ENCODE results near the gene TMPRSS12. TPM values are rescaled to one million over a fixed set of nuclear protein-coding genes. Genes with fewer than 3 reads are reported as not detected.
"Not testable (repeated sequence)": the region's sequence is repeated elsewhere in the genome, so short reads cannot be mapped to it uniquely, and the experiment has no call there.

The TMPRSS12 gene
- total and polyA plus RNA-seq, 12 donors = not detected

- Histone ChIP-seq H3K4me1 (peaks cover 0 to 68% (median 58%) of the 10 kb centered on the region in 9 donors), H3K36me3 (peaks cover 0 to 12% (median 0%) of the 10 kb centered on the region in 9 donors), H3K27ac (peak overlapping the region; percentile 77 to 94 (median 90)), H3K27me3 (no peaks in the 10 kb centered on the region), H3K9me3 (no peaks in the 10 kb centered on the region), H3K4me3 (peak overlapping the region; percentile 60 to 88 (median 78))
- peak in 6 of 8 donors; percentile 16 to 67 (median 46) for ATAC-seq
- DNase-seq = no peak
- 15 to 16% methylated on average over 7 of the region's 7 CpGs for WGBS, 2 donors
- TF ChIP-seq, protein P1, sequence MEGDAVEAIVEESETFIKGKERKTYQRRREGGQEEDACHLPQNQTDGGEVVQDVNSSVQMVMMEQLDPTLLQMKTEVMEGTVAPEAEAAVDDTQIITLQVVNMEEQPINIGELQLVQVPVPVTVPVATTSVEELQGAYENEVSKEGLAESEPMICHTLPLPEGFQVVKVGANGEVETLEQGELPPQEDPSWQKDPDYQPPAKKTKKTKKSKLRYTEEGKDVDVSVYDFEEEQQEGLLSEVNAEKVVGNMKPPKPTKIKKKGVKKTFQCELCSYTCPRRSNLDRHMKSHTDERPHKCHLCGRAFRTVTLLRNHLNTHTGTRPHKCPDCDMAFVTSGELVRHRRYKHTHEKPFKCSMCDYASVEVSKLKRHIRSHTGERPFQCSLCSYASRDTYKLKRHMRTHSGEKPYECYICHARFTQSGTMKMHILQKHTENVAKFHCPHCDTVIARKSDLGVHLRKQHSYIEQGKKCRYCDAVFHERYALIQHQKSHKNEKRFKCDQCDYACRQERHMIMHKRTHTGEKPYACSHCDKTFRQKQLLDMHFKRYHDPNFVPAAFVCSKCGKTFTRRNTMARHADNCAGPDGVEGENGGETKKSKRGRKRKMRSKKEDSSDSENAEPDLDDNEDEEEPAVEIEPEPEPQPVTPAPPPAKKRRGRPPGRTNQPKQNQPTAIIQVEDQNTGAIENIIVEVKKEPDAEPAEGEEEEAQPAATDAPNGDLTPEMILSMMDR (IDR thresholded peaks at IDR 0.05) = no peak
- intact Hi-C loops (cut with DNase I) = loop anchor here in 4 of 10 donors (2.0 to 10.0 kb wide), 4 partner anchors 60 to 98 kb away; no protein-coding TSS in a partner anchor
Measured at GRCh38 chr12:50925342-50925651, 82.6 kb downstream of the TMPRSS12 start.

DNA sequence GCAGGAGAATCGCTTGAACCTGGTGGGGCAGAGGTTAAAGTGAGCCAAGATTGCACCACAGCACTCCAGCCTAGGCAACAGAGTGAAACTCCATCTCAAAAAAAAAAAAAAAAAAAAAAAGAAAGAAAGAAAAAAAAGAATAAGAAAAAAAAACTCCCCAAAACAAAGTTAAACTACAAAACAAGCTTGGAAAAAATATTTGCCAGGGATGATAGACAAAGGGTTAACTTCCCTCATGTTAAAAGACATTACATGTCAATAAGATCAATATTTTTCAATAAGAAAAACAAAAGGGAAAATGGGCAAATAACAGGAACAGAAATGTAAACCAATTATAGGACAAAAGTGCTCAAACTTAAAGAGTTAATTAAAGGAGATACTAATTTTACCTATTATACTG, 83.2 kb downstream of the TMPRSS12 start:
- TF ChIP-seq, protein P1 (IDR thresholded peaks at IDR 0.05) = no peak
- 59 to 66% methylated on average over 1 of the region's 1 CpG for WGBS, 2 donors
- no peaks in the 10 kb centered on the region for H3K9me3 ChIP-seq
- ATAC-seq (no peak), DNase-seq (no peak)
- peaks cover 0 to 18% (median 4%) of the 10 kb centered on the region in 9 donors for H3K36me3 ChIP-seq
- intact Hi-C loops (cut with DNase I) = loop anchor here in 5 of 10 donors (2.0 to 10.0 kb wide), 5 partner anchors 59 to 99 kb away; no protein-coding TSS in a partner anchor
- H3K27ac ChIP-seq = peak overlapping the region in 9 of 10 donors; percentile 77 to 94 (median 90)
- peaks cover 0 to 68% (median 58%) of the 10 kb centered on the region in 9 donors for H3K4me1 ChIP-seq
- peak overlapping the region; percentile 60 to 88 (median 78) for H3K4me3 ChIP-seq
- H3K27me3 ChIP-seq = no peaks in the 10 kb centered on the region

- Histone ChIP-seq H3K27ac (peak overlapping the region in 9 of 10 donors; percentile 27 to 94 (median 90)), H3K36me3 (peaks cover 0 to 23% (median 8%) of the 10 kb centered on the region in 9 donors), H3K4me3 (peak overlapping the region; percentile 60 to 88 (median 78)), H3K27me3 (no peaks in the 10 kb centered on the region), H3K4me1 (peaks cover 0 to 68% (median 58%) of the 10 kb centered on the region in 9 donors), H3K9me3 (no peaks in the 10 kb centered on the region)
- 23 to 31% methylated on average over 1 of the region's 1 CpG for WGBS, 2 donors
- DNase-seq (no peak), ATAC-seq (no peak)
- intact Hi-C loops (cut with DNase I) = loop anchor here in 5 of 10 donors (2.0 to 10.0 kb wide), 4 partner anchors 58 to 99 kb away; no protein-coding TSS in a partner anchor
- TF ChIP-seq, protein P1 (IDR thresholded peaks at IDR 0.05) = no peak
Measured at GRCh38 chr12:50926415-50926814, 83.7 kb downstream of the TMPRSS12 start.

GRCh38 chr12:50926932-50927331, 84.2 kb downstream of the TMPRSS12 start:
- Histone ChIP-seq H3K4me3 (peak overlapping the region; percentile 50 to 84 (median 74)), H3K36me3 (peaks cover 0 to 28% (median 8%) of the 10 kb centered on the region in 9 donors), H3K4me1 (peaks cover 0 to 69% (median 58%) of the 10 kb centered on the region in 9 donors), H3K27ac (peak overlapping the region in 8 of 10 donors; percentile 1 to 94 (median 64))
- 30 to 40% methylated on average over 3 of the region's 3 CpGs for WGBS, 2 donors
- not testable (repeated sequence) for ATAC-seq, H3K27me3 ChIP-seq, DNase-seq, H3K9me3 ChIP-seq
- intact Hi-C loops (cut with DNase I) = loop anchor here in 5 of 10 donors (2.0 to 10.0 kb wide), 4 partner anchors 58 to 100 kb away; no protein-coding TSS in a partner anchor

DNA sequence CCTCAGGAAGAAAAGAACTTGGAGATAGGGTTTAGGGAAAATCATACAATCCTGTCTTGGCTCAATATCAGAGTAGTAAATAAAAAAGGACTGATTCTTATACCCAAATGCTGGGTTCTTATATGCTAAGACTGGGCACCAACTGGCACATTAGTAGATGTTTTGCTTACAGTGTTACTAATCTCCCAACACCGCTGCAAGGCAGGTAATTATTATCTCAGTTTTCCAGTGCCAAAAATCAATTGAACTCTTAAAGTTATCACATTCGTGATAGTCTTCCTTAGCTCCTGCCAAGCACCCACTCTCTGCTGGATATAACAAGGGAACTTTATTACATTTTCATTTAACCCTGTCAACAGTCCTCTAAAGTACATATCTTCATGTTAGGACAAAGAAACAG, 84.6 kb downstream of the TMPRSS12 start:
- peak overlapping the region; percentile 50 to 84 (median 74) for H3K4me3 ChIP-seq
- TF ChIP-seq, protein P1 (IDR thresholded peaks at IDR 0.05) = no peak
- H3K9me3 ChIP-seq = no peaks in the 10 kb centered on the region
- peaks cover 2 to 69% (median 55%) of the 10 kb centered on the region in 9 donors for H3K4me1 ChIP-seq
- peaks cover 0 to 32% (median 8%) of the 10 kb centered on the region in 9 donors for H3K36me3 ChIP-seq
- 16 to 26% methylated on average over 2 of the region's 2 CpGs for WGBS, 2 donors
- H3K27ac ChIP-seq = peak overlapping the region in 8 of 10 donors; percentile 1 to 94 (median 64)
- no peaks in the 10 kb centered on the region for H3K27me3 ChIP-seq
- ATAC-seq (no peak), DNase-seq (no peak)
- intact Hi-C loops (cut with DNase I) = loop anchor here in 5 of 10 donors (2.0 to 10.0 kb wide), 4 partner anchors 57 to 100 kb away; no protein-coding TSS in a partner anchor

All from heart right ventricle (tissue), 16 donors.